KMS-11 (cell line): ENCODE results near the gene TAF11L6.
"Not testable (repeated sequence)": the region's sequence is repeated elsewhere in the genome, so short reads cannot be mapped to it uniquely, and the experiment has no call there.

Experiments
- H2AFZ ChIP-seq: fragments of 200-600 bp; sonication (generic); 2 replicates; pipeline ENCODE4 v1.6.1; 2016; ENCODE audit warnings: antibody characterized with exemption, mixed run types, low read depth
- H3K27ac ChIP-seq: fragments of 200-600 bp; sonication (generic); 2 replicates; pipeline ENCODE4 v1.6.1; 2016; ENCODE audit warnings: mild to moderate bottlenecking, mixed run types
- H3K27me3 ChIP-seq: fragments of 200-600 bp; sonication (generic); 2 replicates; pipeline ENCODE4 v1.6.1; 2017; ENCODE audit warnings: mild to moderate bottlenecking, low read depth, mixed run types, moderate library complexity; ENCODE audit not compliant: insufficient read depth
- H3K36me3 ChIP-seq: fragments of 200-600 bp; sonication (generic); 2 replicates; pipeline ENCODE4 v1.6.1; 2017; ENCODE audit warnings: mild to moderate bottlenecking, mixed run types; ENCODE audit not compliant: insufficient read depth
- H3K4me1 ChIP-seq: fragments of 200-600 bp; sonication (generic); 2 replicates; pipeline ENCODE4 v1.6.1; 2016; ENCODE audit warnings: mild to moderate bottlenecking, low read depth, mixed run types; ENCODE audit not compliant: poor library complexity, severe bottlenecking
- H3K4me2 ChIP-seq: fragments of 200-600 bp; sonication (generic); 2 replicates; pipeline ENCODE4 v1.7.0; 2016; ENCODE audit warnings: mild to moderate bottlenecking, mixed run types
- H3K4me3 ChIP-seq: fragments of 200-600 bp; sonication (generic); IDR thresholded peaks from 2 replicates; pipeline ENCODE4 v1.6.1; 2017; ENCODE audit warnings: low read depth, low read length, mixed read lengths; ENCODE audit not compliant: insufficient read depth
- H3K79me2 ChIP-seq: fragments of 200-600 bp; sonication (generic); 2 replicates; pipeline ENCODE4 v1.6.1; 2016; ENCODE audit warnings: low read depth, mixed run types; ENCODE audit not compliant: insufficient read depth
- H3K9ac ChIP-seq: fragments of 200-600 bp; sonication (generic); 2 replicates; pipeline ENCODE4 v1.6.1; 2016; ENCODE audit warnings: mild to moderate bottlenecking, mixed run types
- H4K20me1 ChIP-seq: fragments of 200-600 bp; sonication (generic); 2 replicates; pipeline ENCODE4 v1.6.1; 2016; ENCODE audit warnings: mild to moderate bottlenecking, mixed run types; ENCODE audit not compliant: insufficient read depth

Gene TAF11L6

GRCh38 chr5:17524935-17525334, 3.5 kb upstream of the TAF11L6 start, which contains the start of gene TAF11L5:
TAF11L5 (plus strand) TSS chr5:17525235.
- H3K36me3 ChIP-seq, H4K20me1 ChIP-seq, H3K27ac ChIP-seq, H2AFZ ChIP-seq, H3K9ac ChIP-seq, H3K79me2 ChIP-seq, H3K4me2 ChIP-seq, H3K27me3 ChIP-seq, H3K4me3 ChIP-seq, H3K4me1 ChIP-seq: not testable (repeated sequence)

- H3K4me1 ChIP-seq, H3K36me3 ChIP-seq, H3K27me3 ChIP-seq, H2AFZ ChIP-seq, H3K4me3 ChIP-seq, H3K79me2 ChIP-seq, H4K20me1 ChIP-seq, H3K9ac ChIP-seq, H3K4me2 ChIP-seq, H3K27ac ChIP-seq: not testable (repeated sequence)
Observed at GRCh38 chr5:17526504-17526903, 2.0 kb upstream of the TAF11L6 start.
